HG02852 (cell line): Measurements from ENCODE around the gene BARX1.
"Not testable (repeated sequence)": the region's sequence is repeated elsewhere in the genome, so short reads cannot be mapped to it uniquely, and the experiment has no call there.

Source experiments
- ATAC-seq: cut with Tn5 transposase; IDR thresholded peaks from one replicate; pipeline ENCODE4 v1.9.1; 2021; ENCODE audit warnings: mild to moderate bottlenecking, moderate library complexity; ENCODE audit not compliant: unreplicated experiment

Gene BARX1

DNA sequence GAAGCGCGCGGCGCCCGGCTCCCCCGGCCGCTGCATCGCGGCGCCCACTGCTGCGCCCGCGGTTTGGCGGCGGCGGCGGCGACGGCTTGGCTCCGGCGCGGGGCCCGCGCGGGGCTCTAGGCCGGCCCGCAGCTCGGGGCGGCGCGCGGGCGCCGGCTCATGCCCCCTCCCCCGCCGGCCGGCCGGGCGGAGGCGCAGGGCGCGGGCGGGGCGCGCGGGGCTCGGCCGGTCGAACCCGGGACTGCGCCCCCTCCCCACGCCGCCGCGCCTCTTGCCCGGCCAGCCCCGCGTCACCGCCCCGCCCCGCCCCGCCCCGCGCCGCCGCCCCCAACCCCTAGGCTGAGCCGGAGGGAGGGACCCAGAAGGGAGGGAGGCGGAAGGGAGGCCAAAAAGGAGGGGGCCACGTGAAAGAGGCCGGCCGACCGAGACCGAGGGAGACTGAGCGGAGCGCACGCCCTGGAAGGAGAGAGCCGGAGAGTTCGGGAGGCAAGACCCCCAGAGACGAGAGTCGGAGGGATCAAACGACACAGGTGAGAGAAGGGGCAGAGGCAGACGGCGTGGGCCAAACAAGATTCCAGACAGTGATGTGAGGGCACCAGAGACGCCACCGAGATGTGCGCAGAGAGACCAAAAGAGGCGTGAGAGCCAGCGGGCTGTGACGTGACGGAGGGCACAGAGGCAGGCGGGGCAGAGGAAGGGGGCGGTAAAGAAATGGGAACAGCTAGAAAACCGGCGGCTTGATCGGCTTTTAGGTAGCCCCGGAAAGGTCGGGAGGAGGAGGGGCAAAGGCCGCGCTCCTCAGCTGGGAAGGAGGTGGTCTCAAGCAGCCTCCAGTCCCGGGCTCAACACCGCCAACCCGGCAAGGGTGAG lies at the start of gene BARX1:
Gene BARX1 (minus strand): TSS at position 245 of the 870 bp plus-strand sequence. CDS start 209 bp downstream, at position 36.
- no peak for ATAC-seq

- ATAC-seq, result no peak
Observed at GRCh38 chr9:94002316-94003140, 47.4 kb upstream of the BARX1 start.

DNA sequence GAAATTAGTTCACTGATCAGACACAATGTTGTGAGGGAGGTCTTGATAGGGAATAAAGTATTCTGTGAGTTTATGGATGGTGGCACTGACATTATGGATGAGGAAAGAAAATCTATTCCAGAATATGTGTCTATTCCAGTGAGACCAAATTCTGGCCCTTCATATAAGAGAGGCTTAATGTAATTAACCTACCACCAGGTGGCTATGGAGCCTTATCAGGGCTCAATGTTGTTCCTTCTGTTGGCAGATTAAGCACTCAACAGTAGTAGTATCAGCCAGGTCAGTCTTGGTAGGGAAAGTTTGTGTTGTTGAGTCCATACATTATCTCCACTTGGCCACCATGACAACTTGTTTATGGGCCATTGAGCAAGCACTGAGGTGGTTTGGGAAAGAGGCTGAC lies 41.7 kb upstream of the BARX1 start:
- no peak for ATAC-seq

- ATAC-seq, result no peak
Observed at GRCh38 chr9:93996367-93996766, 41.2 kb upstream of the BARX1 start.

DNA sequence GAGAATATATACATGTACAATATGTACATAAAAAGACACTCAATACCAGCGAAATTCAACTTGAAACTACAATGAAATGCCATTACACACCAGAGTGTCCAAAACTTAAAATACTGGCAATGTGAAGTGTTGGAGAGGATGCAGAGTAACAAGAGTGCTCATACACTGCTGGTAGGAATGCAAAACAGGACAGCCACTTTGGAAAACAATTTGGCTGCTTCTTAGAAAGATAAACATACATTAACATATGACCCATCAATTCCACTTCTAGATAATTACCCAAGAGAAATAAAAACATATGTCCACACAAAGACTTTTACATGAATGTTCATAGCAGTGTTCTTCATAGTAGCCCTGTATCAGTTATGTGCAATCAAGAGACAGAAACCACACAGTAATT lies 39.4 kb upstream of the BARX1 start:
- ATAC-seq, result no peak

GRCh38 chr9:93994132-93994531 lies 39.0 kb upstream of the BARX1 start:
- ATAC-seq, result no peak

- no peak for ATAC-seq
Observed at GRCh38 chr9:93992830-93993229, 37.7 kb upstream of the BARX1 start.

- ATAC-seq, result no peak
Observed at GRCh38 chr9:93990448-93990847, 35.3 kb upstream of the BARX1 start.

DNA sequence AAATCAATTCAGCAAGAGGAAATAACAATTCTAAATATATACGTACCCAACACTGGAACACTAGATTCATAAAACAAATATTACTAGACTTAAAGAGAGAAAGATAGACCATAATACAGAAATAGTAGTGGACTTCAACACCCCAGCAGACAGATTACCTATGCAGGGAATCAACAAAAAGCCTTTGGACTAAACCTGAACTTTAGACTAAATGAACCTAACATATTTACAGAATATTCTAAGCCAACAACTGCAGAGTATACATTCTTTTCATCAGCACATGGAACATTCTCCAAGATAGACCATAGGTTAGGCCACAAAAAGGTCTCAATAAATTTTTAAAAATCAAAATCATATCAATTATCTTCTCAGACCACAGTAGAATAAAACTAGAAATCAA lies 32.9 kb upstream of the BARX1 start:
- no peak for ATAC-seq

DNA sequence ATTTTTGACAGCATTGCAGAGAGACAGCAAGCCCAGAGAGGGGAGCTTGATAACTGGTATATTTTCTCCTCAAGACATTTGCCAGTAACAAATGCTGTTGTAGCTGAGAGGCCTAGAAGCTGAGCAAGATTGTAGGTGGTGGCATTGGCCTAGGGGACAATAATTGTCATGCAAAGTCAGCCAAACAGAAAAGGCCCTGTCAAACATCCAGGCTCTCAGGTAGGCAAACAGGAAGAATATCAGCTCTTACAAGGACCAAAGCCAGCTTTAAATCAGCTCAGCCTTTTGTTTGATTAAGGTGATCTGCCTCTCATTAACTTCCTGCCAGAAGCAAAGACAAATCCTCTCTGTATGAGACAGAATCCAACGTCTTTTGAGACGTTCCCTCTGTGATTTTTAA lies 29.7 kb upstream of the BARX1 start:
- no peak for ATAC-seq

GRCh38 chr9:93983875-93984274 lies 28.7 kb upstream of the BARX1 start:
- ATAC-seq, result no peak

DNA sequence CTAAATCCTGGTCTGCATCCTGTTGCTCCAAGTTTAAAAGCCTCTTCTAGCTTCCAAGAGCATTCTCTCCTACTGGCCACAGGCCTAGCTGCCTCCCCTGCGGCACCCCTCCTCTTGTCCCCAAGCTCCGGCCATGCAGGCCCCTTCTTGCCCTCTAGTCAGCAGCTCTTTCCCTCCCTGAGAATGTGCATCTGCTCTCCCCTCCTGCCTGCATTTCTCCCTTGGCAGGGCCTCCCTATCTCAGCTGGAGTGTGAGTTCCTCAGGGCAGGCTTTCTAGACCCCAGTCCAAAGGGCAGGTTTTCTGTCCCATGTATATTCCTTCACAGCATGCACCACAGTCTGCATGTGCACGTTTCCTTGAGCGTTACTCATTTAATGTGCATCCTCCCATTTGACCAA lies 24.6 kb upstream of the BARX1 start:
- ATAC-seq, result no peak

GRCh38 chr9:93978551-93978950 lies 23.4 kb upstream of the BARX1 start:
- ATAC-seq, result no peak

DNA sequence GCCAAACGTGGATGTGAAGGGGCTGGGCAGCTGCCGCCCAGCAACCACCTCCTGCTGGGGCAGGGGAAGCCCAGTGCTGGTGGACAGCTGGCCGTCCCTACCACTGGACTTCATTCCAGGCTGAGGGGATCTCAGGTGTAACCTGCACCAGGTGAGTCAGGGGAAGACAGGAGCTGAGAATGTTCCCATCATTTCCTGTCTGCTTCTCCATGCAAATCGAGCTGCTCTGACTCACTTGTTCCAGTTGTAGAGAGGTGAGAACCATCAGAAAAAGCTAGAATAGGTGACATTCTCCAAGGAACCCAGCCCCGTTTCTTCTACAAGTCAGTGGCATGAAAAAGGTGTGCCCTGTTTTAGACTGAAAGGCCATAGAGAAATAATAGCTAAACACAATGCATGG lies 21.8 kb upstream of the BARX1 start:
- ATAC-seq, result no peak

GRCh38 chr9:93976081-93976480 lies 20.9 kb upstream of the BARX1 start:
- no peak for ATAC-seq

GRCh38 chr9:93975262-93975661 lies 20.1 kb upstream of the BARX1 start:
- no peak for ATAC-seq

GRCh38 chr9:93974151-93974550 lies 19.0 kb upstream of the BARX1 start:
- ATAC-seq, result no peak

DNA sequence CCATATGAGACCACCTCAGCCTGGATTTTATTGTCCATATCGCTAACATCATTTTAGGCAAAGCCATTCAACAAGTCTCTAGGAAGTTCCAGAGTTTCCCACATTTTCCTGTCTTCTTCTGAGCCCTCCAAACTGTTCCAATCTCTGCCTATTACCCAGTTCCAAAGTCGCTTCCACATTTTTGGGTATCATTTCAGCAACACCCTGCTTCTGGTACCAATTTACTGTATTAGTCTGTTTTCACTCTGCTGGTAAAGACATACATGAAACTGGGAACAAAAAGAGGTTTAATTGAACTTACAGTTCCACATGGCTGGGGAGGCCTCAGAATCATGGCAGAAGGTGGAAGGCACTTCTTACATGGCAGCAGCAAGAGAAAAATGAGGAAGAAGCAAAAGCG lies 17.5 kb upstream of the BARX1 start:
- not testable (repeated sequence) for ATAC-seq

- no peak for ATAC-seq
Observed at GRCh38 chr9:93969328-93969661, 14.1 kb upstream of the BARX1 start.

DNA sequence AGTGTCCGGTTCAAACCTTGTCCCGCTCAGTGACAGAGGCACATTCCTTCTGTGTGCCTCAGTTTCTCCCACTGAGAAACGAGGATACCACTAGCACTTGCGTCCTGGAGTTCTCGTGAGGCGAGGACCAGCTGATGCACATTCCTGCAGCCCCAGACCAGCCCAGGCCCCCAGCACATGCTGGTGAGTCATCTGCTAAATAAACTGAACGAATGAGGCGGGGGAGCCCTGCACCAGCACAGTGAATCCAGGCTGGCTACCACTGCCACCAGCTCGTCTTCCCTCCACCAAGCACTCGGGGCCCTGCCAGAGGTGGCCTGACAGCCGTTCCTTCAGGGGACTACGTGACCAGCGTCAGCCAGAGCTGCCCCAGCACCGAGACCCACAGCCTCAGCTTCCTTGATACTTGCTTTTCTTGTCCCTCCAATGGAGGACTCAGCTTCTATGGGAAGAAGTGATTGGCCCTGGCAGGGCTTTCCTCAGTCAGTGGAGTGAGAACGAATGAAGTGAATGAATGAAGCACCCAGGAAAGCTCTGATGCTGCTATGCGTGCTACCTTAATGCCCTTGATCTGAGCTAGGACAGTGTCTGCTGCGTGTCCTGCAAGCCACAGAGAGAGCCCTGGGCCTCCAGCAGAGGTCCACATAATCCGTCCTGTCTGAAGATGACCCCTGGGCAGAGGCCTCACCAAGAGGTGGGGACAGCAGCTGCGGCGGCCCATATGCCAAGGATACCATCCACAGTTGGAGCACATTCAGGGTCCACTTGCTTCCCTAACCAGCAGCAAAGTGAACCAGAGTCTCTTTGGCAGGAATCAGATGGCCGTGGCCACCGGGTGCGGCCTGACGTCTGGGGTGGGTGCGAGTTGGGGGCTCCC lies 13.5 kb upstream of the BARX1 start:
- no peak for ATAC-seq
